Lower leg skin (tissue), 3 donors: Measurements from ENCODE around the gene COL24A1.

Experiments
- CTCF ChIP-seq, 3 donors: fragments of 450-650 bp; IDR thresholded peaks; one replicate each; pipeline ENCODE4 v1.5.1; 2016; ENCODE audit warnings: antibody characterized with exemption in 3 of 3, mild to moderate bottlenecking in 3 of 3, moderate library complexity in 2 of 3
- POLR2A ChIP-seq, 2 donors: fragments of 450-650 bp; IDR thresholded peaks; one replicate each; pipeline ENCODE4 v1.6.1; 2016 to 2017; ENCODE audit warnings: antibody characterized with exemption in 2 of 2, mild to moderate bottlenecking in 1 of 2, moderate library complexity in 1 of 2

GRCh38 chr1:85892366-85892765 is 264.2 kb downstream of the COL24A1 start:
- no peak for TF ChIP-seq CTCF (IDR thresholded peaks at IDR 0.05)
- TF ChIP-seq POLR2A (IDR thresholded peaks at IDR 0.05): no peak
